Liver (tissue), 3 donors: ENCODE measurements around the gene FAP.

Source experiments
- ATF3 ChIP-seq: IDR thresholded peaks from 2 replicates; pipeline ENCODE4 v1.6.1; 2016; ENCODE audit warnings: antibody characterized with exemption
- CTCF ChIP-seq: fragments of 150-350 bp; IDR thresholded peaks from 2 replicates; pipeline ENCODE4 v1.5.1; 2017; ENCODE audit warnings: improper control_type of control experiment, low read depth, low read length; ENCODE audit not compliant: missing input control
- GABPA ChIP-seq, 2 donors: IDR thresholded peaks in 1 of 2; conservative IDR thresholded peaks in 1 of 2; 2 replicates each; pipeline ENCODE4 v1.6.1; 2016; ENCODE audit warnings: antibody characterized with exemption in 2 of 2, mild to moderate bottlenecking in 1 of 2, moderate library complexity in 1 of 2
- HNF4G ChIP-seq: IDR thresholded peaks from 2 replicates; pipeline ENCODE4 v1.6.1; 2016; ENCODE audit warnings: antibody characterized with exemption
- MAX ChIP-seq: IDR thresholded peaks from 2 replicates; pipeline ENCODE4 v1.6.1; 2016; ENCODE audit warnings: antibody characterized with exemption
- NR2F2 ChIP-seq: IDR thresholded peaks from 2 replicates; pipeline ENCODE4 v1.6.1; 2016; ENCODE audit warnings: antibody characterized with exemption
- RAD21 ChIP-seq, 2 donors: IDR thresholded peaks; 2 replicates each; pipeline ENCODE4 v1.6.1; 2016; ENCODE audit warnings: antibody characterized with exemption in 2 of 2, mild to moderate bottlenecking in 2 of 2
- SP1 ChIP-seq: IDR thresholded peaks from 2 replicates; pipeline ENCODE4 v1.6.1; 2018; ENCODE audit warnings: antibody characterized with exemption, mild to moderate bottlenecking
- TAF1 ChIP-seq: conservative IDR thresholded peaks from 2 replicates; pipeline ENCODE4 v1.6.1; 2016; ENCODE audit warnings: antibody characterized with exemption, mild to moderate bottlenecking
- YY1 ChIP-seq: IDR thresholded peaks from 2 replicates; pipeline ENCODE4 v1.6.1; 2016; ENCODE audit warnings: antibody characterized with exemption, mild to moderate bottlenecking
- ZBTB33 ChIP-seq: IDR thresholded peaks from 2 replicates; pipeline ENCODE4 v1.6.1; 2016; ENCODE audit warnings: antibody characterized with exemption
- TF ChIP-seq, protein P1 (sequence below): IDR thresholded peaks from 2 replicates; pipeline ENCODE4 v1.6.1; 2016; ENCODE audit warnings: antibody characterized with exemption, mild to moderate bottlenecking
- donor health status: healthy.
- donor health status: healthy.

DNA sequence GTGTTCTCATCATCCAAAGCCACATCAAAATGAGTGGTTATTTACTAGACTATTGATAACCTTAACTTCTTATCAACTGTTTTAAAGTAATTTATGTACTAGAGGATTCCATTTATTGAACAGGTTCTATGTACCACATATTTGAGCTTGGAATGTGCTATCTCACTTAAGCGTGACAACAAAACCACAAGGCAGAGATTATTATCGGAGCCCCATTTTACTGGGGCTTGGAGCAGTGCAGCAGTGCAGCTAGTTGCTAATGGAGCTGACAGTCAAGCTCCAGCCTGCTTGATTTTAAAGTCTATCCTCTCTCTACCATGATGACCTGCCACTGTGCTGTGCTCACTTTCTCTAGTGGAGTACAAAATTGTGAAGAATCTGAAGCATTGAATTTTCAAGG, 115.8 kb downstream of the FAP start:
- TF ChIP-seq CTCF (no peak), MAX (no peak), RAD21 (IDR thresholded peaks at IDR 0.05) (no peak), TAF1 (no peak), ATF3 (no peak), HNF4G (no peak), NR2F2 (no peak), GABPA (IDR thresholded peaks at IDR 0.05 in 1 of 2, conservative IDR thresholded peaks at IDR 0.05 in 1 of 2) (no peak), YY1 (no peak), ZBTB33 (no peak), SP1 (no peak)
- TF ChIP-seq, protein P1, sequence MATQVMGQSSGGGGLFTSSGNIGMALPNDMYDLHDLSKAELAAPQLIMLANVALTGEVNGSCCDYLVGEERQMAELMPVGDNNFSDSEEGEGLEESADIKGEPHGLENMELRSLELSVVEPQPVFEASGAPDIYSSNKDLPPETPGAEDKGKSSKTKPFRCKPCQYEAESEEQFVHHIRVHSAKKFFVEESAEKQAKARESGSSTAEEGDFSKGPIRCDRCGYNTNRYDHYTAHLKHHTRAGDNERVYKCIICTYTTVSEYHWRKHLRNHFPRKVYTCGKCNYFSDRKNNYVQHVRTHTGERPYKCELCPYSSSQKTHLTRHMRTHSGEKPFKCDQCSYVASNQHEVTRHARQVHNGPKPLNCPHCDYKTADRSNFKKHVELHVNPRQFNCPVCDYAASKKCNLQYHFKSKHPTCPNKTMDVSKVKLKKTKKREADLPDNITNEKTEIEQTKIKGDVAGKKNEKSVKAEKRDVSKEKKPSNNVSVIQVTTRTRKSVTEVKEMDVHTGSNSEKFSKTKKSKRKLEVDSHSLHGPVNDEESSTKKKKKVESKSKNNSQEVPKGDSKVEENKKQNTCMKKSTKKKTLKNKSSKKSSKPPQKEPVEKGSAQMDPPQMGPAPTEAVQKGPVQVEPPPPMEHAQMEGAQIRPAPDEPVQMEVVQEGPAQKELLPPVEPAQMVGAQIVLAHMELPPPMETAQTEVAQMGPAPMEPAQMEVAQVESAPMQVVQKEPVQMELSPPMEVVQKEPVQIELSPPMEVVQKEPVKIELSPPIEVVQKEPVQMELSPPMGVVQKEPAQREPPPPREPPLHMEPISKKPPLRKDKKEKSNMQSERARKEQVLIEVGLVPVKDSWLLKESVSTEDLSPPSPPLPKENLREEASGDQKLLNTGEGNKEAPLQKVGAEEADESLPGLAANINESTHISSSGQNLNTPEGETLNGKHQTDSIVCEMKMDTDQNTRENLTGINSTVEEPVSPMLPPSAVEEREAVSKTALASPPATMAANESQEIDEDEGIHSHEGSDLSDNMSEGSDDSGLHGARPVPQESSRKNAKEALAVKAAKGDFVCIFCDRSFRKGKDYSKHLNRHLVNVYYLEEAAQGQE = no peak
